ENCODE results near the gene GSG1L. TPM values are rescaled to one million over a fixed set of nuclear protein-coding genes. Genes with fewer than 3 reads are reported as not detected.

GSG1L gene
- total and polyA plus RNA-seq, 2 of the 13 experiments (the other 11 are each of a cell fraction or from before 2014, with no cell fraction given), result not detected

DNA sequence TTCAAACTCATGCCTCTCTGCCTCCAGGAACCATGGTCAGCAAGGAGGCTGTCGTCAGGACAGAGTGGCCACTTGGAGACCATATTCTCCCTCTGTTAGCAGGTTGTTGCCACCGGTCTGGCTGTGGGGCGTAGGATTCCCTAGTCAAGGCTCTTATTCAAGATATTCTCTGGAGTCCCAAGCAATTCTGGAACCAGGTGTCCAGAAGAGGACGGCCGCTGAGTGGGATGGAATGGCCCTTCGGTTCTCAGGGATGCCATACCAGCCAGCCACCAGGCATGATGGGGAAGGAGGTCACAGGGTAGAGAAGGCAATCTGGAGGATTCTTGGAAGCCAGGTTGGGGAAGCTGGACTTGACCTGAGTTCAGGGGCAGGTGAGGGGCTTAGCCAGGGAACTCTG is 173.5 kb downstream of the GSG1L start:
- H3K9ac ChIP-seq (ENCODE audit: insufficient read depth, low read depth, low read length), result no peak overlapping the region
- H3K4me3 ChIP-seq (replicated peaks in 1 of 3; ENCODE audit: insufficient read depth in 1 of 3, low read depth in 2 of 3, low read length in 3 of 3), result no peak overlapping the region
- DNase-seq (ENCODE audit: low spot score) (no peak), ATAC-seq (no peak), FAIRE-seq (no peak)
- ChIA-PET POLR2A (no interaction called here), CTCF (ENCODE audit: low intra/inter-chr PET ratio, low total read pairs) (no interaction called here)
- no peak overlapping the region for H3K27ac ChIP-seq (ENCODE audit: extremely low read length, insufficient read depth, low read length)
- H3K9me3 ChIP-seq (ENCODE audit: low read length), result no peaks in the 10 kb centered on the region
- no peaks in the 10 kb centered on the region for H3K36me3 ChIP-seq (replicated peaks in 1 of 2; ENCODE audit: control insufficient read depth in 1 of 2, insufficient read depth in 2 of 2, low read length in 2 of 2)
- no peak overlapping the region for H2AFZ ChIP-seq (ENCODE audit: low read length)
- peaks cover 1 to 40% of the 10 kb centered on the region in 2 experiments; a peak in 4 of 5 replicates for H3K27me3 ChIP-seq (ENCODE audit: control insufficient read depth in 1 of 2, insufficient read depth in 2 of 2, low read length in 2 of 2)
- H3K4me2 ChIP-seq (ENCODE audit: low read depth, low read length), result no peak overlapping the region
- intact Hi-C loops (cut with micrococcal nuclease; ENCODE audit: unreplicated experiment), result no loop called here
- in situ Hi-C loops (cut with HindIII; ENCODE audit: extremely low pct_ligation_motif_present, low pct_unique_long_range_greater_than_20kb), result no loop called here
- no peaks in the 10 kb centered on the region for H3K79me2 ChIP-seq (ENCODE audit: insufficient read depth, low read length)
- no TSS peak for BruUV-seq (replicated peaks)
- H4K20me1 ChIP-seq (ENCODE audit: insufficient read depth, low read length), result no peaks in the 10 kb centered on the region
- WGBS (ENCODE audit: low lambda C conversion rate), result 39% methylated on average over 5 of the region's 6 CpGs
- H3K4me1 ChIP-seq (ENCODE audit: insufficient read depth, low read length), result no peaks in the 10 kb centered on the region
- TF ChIP-seq, protein P1, sequence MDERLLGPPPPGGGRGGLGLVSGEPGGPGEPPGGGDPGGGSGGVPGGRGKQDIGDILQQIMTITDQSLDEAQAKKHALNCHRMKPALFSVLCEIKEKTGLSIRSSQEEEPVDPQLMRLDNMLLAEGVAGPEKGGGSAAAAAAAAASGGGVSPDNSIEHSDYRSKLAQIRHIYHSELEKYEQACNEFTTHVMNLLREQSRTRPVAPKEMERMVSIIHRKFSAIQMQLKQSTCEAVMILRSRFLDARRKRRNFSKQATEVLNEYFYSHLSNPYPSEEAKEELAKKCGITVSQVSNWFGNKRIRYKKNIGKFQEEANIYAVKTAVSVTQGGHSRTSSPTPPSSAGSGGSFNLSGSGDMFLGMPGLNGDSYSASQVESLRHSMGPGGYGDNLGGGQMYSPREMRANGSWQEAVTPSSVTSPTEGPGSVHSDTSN (CRISPR knock-in tag; IDR thresholded peaks at IDR 0.05), result no peak
- TF ChIP-seq UBTF (CRISPR knock-in tag; IDR thresholded peaks at IDR 0.05) (no peak), MATR3 (CRISPR knock-in tag; IDR thresholded peaks at IDR 0.05) (no peak), ZFP36L1 (CRISPR knock-in tag; IDR thresholded peaks at IDR 0.05) (no peak), HNRNPH1 (optimal IDR thresholded peaks at IDR 0.05; ENCODE audit: low read depth, low read length) (no peak), ZSCAN22 (CRISPR knock-in tag; IDR thresholded peaks at IDR 0.05) (no peak), PTBP1 (IDR thresholded peaks at IDR 0.05; ENCODE audit: low read depth, low read length, poor library complexity, severe bottlenecking) (no peak), ZNF710 (CRISPR knock-in tag; IDR thresholded peaks at IDR 0.05; ENCODE audit: borderline replicate concordance) (no peak), ZNF460 (CRISPR knock-in tag; IDR thresholded peaks at IDR 0.05; ENCODE audit: borderline replicate concordance) (no peak), ZNF747 (CRISPR knock-in tag; IDR thresholded peaks at IDR 0.05; ENCODE audit: borderline replicate concordance) (no peak), YEATS4 (CRISPR knock-in tag; IDR thresholded peaks at IDR 0.05; ENCODE audit: borderline replicate concordance) (no peak), HNRNPK (IDR thresholded peaks at IDR 0.05; ENCODE audit: low read depth, low read length, poor library complexity, severe bottlenecking) (no peak), ZNF562 (CRISPR knock-in tag; IDR thresholded peaks at IDR 0.05; ENCODE audit: borderline replicate concordance) (no peak), ATF3 (CRISPR knock-in tag; IDR thresholded peaks at IDR 0.05) (no peak), HDAC6 (IDR thresholded peaks at IDR 0.05; ENCODE audit: low read depth, low read length) (no peak)
- TF ChIP-seq, protein P2, sequence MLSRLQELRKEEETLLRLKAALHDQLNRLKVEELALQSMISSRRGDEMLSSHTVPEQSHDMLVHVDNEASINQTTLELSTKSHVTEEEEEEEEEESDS (CRISPR knock-in tag; IDR thresholded peaks at IDR 0.05; ENCODE audit: borderline replicate concordance), result no peak
- TF ChIP-seq, protein P3, sequence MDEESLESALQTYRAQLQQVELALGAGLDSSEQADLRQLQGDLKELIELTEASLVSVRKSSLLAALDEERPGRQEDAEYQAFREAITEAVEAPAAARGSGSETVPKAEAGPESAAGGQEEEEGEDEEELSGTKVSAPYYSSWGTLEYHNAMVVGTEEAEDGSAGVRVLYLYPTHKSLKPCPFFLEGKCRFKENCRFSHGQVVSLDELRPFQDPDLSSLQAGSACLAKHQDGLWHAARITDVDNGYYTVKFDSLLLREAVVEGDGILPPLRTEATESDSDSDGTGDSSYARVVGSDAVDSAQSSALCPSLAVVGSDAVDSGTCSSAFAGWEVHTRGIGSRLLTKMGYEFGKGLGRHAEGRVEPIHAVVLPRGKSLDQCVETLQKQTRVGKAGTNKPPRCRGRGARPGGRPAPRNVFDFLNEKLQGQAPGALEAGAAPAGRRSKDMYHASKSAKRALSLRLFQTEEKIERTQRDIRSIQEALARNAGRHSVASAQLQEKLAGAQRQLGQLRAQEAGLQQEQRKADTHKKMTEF (CRISPR knock-in tag; IDR thresholded peaks at IDR 0.05), result no peak

Data from HepG2 (cell line).